Nephron progenitor cell (in vitro differentiated cells): ENCODE data around the gene MSI2.

Source experiments
- DNase-seq: peaks from one replicate; pipeline ENCODE4 v3.0.0; 2021
- H3K27ac Mint-ChIP-seq: 2 replicates; pipeline ENCODE4 v1.8.0; 2021; ENCODE audit warnings: mild to moderate bottlenecking, moderate library complexity, mixed read lengths
- H3K27me3 Mint-ChIP-seq: 2 replicates; pipeline ENCODE4 v1.8.0; 2021; ENCODE audit warnings: mild to moderate bottlenecking, low read depth, mixed read lengths; ENCODE audit not compliant: poor library complexity
- H3K36me3 Mint-ChIP-seq: 2 replicates; pipeline ENCODE4 v1.8.0; 2021; ENCODE audit warnings: low read depth, mixed read lengths
- H3K4me1 Mint-ChIP-seq: 2 replicates; pipeline ENCODE4 v1.8.0; 2021; ENCODE audit warnings: mixed read lengths
- H3K4me3 Mint-ChIP-seq: 2 replicates; pipeline ENCODE4 v1.8.0; 2021; ENCODE audit warnings: mild to moderate bottlenecking, moderate library complexity, mixed read lengths
- H3K9me3 Mint-ChIP-seq: 2 replicates; pipeline ENCODE4 v1.8.0; 2021; ENCODE audit warnings: mild to moderate bottlenecking, moderate library complexity, mixed read lengths
- CTCF ChIP-seq: fragments of 200-600 bp; sonication (generic); IDR thresholded peaks from 2 replicates; pipeline ENCODE4 v1.5.0; 2021; ENCODE audit warnings: antibody characterized with exemption

Gene MSI2

DNA sequence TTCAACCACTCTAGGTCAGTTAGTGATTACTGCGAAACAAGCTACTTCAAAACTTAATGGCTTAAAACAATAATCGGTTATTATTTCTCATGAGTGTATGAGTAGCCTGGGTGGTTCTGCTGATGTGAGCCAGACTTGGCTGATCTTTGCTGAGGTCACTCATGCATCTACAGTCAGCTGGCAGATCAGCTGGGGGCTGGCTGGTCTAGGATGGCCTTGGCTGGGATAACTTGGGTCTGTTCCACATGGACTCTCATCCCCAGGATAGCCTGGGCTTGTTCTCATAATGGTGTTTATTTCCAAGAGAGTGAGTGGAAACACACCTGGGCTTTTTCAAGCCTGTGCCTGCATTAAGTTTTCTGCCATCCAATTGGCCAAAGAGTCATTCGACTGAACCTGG is 475.7 kb downstream of the MSI2 start:
- Mint-ChIP-seq H3K27me3 (no peaks in the 10 kb centered on the region), H3K9me3 (no peaks in the 10 kb centered on the region)
- no peak for DNase-seq

GRCh38 chr17:57733085-57733484 is 476.8 kb downstream of the MSI2 start:
- H3K36me3 Mint-ChIP-seq = no peaks in the 10 kb centered on the region
- H3K27me3 Mint-ChIP-seq = no peaks in the 10 kb centered on the region
- DNase-seq = no peak
- TF ChIP-seq CTCF = no peak
- H3K4me3 Mint-ChIP-seq = no peak overlapping the region
- H3K9me3 Mint-ChIP-seq = no peaks in the 10 kb centered on the region
- H3K4me1 Mint-ChIP-seq = peaks cover 43% of the 10 kb centered on the region
- no peak overlapping the region for H3K27ac Mint-ChIP-seq

More for the DNA sequence above, 475.7 kb downstream of the MSI2 start:
- Mint-ChIP-seq H3K4me1 (peaks cover 54% of the 10 kb centered on the region), H3K4me3 (no peak overlapping the region), H3K36me3 (no peaks in the 10 kb centered on the region), H3K27ac (no peak overlapping the region)
- TF ChIP-seq CTCF = no peak
